ENCODE measurements around the gene SPTB. TPM values are rescaled to one million over a fixed set of nuclear protein-coding genes. Genes with fewer than 3 reads are reported as not detected.

Gene SPTB
- total RNA-seq, 1 experiment from 2014 or later: 0.13 TPM

DNA sequence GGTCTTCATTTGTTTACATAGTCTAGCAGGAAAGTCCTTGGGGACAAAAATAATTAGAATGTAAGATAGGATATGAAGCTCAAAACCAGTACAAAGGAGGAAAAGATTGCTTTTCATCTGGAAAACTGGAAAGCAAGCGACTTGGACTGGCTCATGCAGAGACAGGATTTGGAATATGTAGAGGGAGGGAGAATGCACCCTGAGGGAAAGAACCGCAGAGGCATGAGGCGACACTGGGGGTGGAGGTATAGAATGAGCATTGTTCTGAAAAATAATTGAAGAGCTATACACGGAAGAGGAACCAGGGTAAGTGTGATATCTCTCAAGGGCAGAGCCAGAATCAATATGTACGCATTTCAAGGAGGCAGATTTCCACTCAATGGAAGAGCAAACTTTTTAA is 90.0 kb downstream of the SPTB start:
- H3K27ac ChIP-seq (ENCODE audit: low read length): no peak overlapping the region
- no peak overlapping the region for H3K4me3 ChIP-seq (ENCODE audit: low read depth in 2 of 2, low read length in 2 of 2)
- TF ChIP-seq POLR2AphosphoS5 (IDR thresholded peaks at IDR 0.05; ENCODE audit: low read depth, low read length) (no peak), TCF7L2 (IDR thresholded peaks at IDR 0.05; ENCODE audit: low read depth, low read length) (no peak), SIN3A (IDR thresholded peaks at IDR 0.05; ENCODE audit: borderline replicate concordance, insufficient read depth, low read depth, low read length) (no peak)
- TF ChIP-seq, protein P1, sequence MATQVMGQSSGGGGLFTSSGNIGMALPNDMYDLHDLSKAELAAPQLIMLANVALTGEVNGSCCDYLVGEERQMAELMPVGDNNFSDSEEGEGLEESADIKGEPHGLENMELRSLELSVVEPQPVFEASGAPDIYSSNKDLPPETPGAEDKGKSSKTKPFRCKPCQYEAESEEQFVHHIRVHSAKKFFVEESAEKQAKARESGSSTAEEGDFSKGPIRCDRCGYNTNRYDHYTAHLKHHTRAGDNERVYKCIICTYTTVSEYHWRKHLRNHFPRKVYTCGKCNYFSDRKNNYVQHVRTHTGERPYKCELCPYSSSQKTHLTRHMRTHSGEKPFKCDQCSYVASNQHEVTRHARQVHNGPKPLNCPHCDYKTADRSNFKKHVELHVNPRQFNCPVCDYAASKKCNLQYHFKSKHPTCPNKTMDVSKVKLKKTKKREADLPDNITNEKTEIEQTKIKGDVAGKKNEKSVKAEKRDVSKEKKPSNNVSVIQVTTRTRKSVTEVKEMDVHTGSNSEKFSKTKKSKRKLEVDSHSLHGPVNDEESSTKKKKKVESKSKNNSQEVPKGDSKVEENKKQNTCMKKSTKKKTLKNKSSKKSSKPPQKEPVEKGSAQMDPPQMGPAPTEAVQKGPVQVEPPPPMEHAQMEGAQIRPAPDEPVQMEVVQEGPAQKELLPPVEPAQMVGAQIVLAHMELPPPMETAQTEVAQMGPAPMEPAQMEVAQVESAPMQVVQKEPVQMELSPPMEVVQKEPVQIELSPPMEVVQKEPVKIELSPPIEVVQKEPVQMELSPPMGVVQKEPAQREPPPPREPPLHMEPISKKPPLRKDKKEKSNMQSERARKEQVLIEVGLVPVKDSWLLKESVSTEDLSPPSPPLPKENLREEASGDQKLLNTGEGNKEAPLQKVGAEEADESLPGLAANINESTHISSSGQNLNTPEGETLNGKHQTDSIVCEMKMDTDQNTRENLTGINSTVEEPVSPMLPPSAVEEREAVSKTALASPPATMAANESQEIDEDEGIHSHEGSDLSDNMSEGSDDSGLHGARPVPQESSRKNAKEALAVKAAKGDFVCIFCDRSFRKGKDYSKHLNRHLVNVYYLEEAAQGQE (IDR thresholded peaks at IDR 0.05; ENCODE audit: insufficient read depth in 1 of 2, low read depth in 2 of 2, low read length in 1 of 2): no peak
- TF ChIP-seq, protein P2, sequence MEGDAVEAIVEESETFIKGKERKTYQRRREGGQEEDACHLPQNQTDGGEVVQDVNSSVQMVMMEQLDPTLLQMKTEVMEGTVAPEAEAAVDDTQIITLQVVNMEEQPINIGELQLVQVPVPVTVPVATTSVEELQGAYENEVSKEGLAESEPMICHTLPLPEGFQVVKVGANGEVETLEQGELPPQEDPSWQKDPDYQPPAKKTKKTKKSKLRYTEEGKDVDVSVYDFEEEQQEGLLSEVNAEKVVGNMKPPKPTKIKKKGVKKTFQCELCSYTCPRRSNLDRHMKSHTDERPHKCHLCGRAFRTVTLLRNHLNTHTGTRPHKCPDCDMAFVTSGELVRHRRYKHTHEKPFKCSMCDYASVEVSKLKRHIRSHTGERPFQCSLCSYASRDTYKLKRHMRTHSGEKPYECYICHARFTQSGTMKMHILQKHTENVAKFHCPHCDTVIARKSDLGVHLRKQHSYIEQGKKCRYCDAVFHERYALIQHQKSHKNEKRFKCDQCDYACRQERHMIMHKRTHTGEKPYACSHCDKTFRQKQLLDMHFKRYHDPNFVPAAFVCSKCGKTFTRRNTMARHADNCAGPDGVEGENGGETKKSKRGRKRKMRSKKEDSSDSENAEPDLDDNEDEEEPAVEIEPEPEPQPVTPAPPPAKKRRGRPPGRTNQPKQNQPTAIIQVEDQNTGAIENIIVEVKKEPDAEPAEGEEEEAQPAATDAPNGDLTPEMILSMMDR (IDR thresholded peaks at IDR 0.05): no peak
- H3K4me1 ChIP-seq (ENCODE audit: control insufficient read depth, insufficient read depth, low read length): no peaks in the 10 kb centered on the region
- H3K36me3 ChIP-seq (ENCODE audit: control insufficient read depth, insufficient read depth, low read length): no peaks in the 10 kb centered on the region
- DNase-seq (ENCODE audit: low read depth, low spot score) (no peak), ATAC-seq (no peak)
- H3K9me3 ChIP-seq (ENCODE audit: control insufficient read depth, insufficient read depth, low read depth, low read length): no peaks in the 10 kb centered on the region
- CTCF ChIA-PET: no interaction called here
- in situ Hi-C loops (cut with HindIII; ENCODE audit: low pct_unique_long_range_greater_than_20kb, low sequenced_read_pairs): no loop called here
- H3K27me3 ChIP-seq (ENCODE audit: control insufficient read depth, insufficient read depth, low read length): no peaks in the 10 kb centered on the region
- no TSS peak for BruUV-seq (replicated peaks)
- intact Hi-C loops (cut with micrococcal nuclease; ENCODE audit: unreplicated experiment): no loop called here
- POLR2A ChIA-PET: interaction anchor here (0.5 to 0.6 kb wide), 2 partner anchors 100 to 125 kb away, joined by 3 read pairs; no protein-coding TSS in a partner anchor

DNA sequence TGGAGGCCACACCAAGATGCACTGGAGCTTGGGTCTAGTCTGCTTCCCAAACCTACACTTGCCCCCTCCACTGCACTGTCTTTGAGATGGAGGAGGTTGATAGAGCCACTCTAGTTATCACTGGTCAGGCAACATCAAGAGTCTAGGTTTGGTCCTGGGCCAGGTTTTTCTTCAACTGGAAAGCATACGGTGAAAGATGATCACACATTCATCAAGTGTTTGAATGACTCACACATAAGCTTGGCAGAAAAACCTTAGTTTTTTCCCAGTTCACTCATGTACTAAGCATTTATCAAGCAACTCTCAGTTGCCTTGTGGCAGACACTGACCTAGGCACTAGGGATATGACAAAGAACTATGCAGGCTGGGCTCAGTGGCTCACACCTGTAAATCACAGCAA is 91.0 kb downstream of the SPTB start:
- POLR2A ChIA-PET: no interaction called here
- H3K27me3 ChIP-seq (ENCODE audit: control insufficient read depth, insufficient read depth, low read length): no peaks in the 10 kb centered on the region
- no peaks in the 10 kb centered on the region for H3K4me1 ChIP-seq (ENCODE audit: control insufficient read depth, insufficient read depth, low read length)
- H3K4me3 ChIP-seq (ENCODE audit: low read depth in 2 of 2, low read length in 2 of 2): no peak overlapping the region
- ATAC-seq: no peak
- in situ Hi-C loops (cut with HindIII; ENCODE audit: low pct_unique_long_range_greater_than_20kb, low sequenced_read_pairs): no loop called here
- no peak for DNase-seq (ENCODE audit: low read depth, low spot score)
- BruUV-seq (replicated peaks): no TSS peak
- TF ChIP-seq, protein P2 (IDR thresholded peaks at IDR 0.05): no peak
- no peak for TF ChIP-seq SIN3A (IDR thresholded peaks at IDR 0.05; ENCODE audit: borderline replicate concordance, insufficient read depth, low read depth, low read length)
- TF ChIP-seq POLR2AphosphoS5 (IDR thresholded peaks at IDR 0.05; ENCODE audit: low read depth, low read length): no peak
- TF ChIP-seq, protein P1 (IDR thresholded peaks at IDR 0.05; ENCODE audit: insufficient read depth in 1 of 2, low read depth in 2 of 2, low read length in 1 of 2): no peak
- TF ChIP-seq TCF7L2 (IDR thresholded peaks at IDR 0.05; ENCODE audit: low read depth, low read length): no peak
- CTCF ChIA-PET: interaction anchor here (0.8 kb wide), 1 partner anchor 109 kb away, joined by 3 read pairs; no protein-coding TSS in a partner anchor
- H3K9me3 ChIP-seq (ENCODE audit: control insufficient read depth, insufficient read depth, low read depth, low read length): no peaks in the 10 kb centered on the region
- H3K36me3 ChIP-seq (ENCODE audit: control insufficient read depth, insufficient read depth, low read length): no peaks in the 10 kb centered on the region
- intact Hi-C loops (cut with micrococcal nuclease; ENCODE audit: unreplicated experiment): no loop called here
- no peak overlapping the region for H3K27ac ChIP-seq (ENCODE audit: low read length)
